H54 (cell line): ENCODE results near the gene HDAC9.

Experiments
- DNase-seq: peaks from one replicate; pipeline ENCODE4 v3.0.0; 2011; ENCODE audit warnings: low spot score, mixed read lengths; ENCODE audit not compliant: insufficient read length
- FAIRE-seq: peaks from 3 replicates; lab custom pipeline; 2011; peaks lifted over from hg19 to GRCh38; lab: Jason Lieb, UNC
- POLR2A ChIP-seq: IDR thresholded peaks from 2 replicates; pipeline ENCODE4 v1.6.1; 2011; ENCODE audit warnings: low read depth, mild to moderate bottlenecking, low read length

The HDAC9 gene

GRCh38 chr7:18521945-18522566 is 26.5 kb downstream of the HDAC9 start:
- DNase-seq, result no peak
- TF ChIP-seq POLR2A, result no peak
- FAIRE-seq, result no peak

- TF ChIP-seq POLR2A, result no peak
- FAIRE-seq (no peak), DNase-seq (no peak)
Observed at GRCh38 chr7:18524248-18524647, 28.7 kb downstream of the HDAC9 start.

GRCh38 chr7:18526368-18526878 is 30.9 kb downstream of the HDAC9 start:
- DNase-seq (no peak), FAIRE-seq (no peak)
- TF ChIP-seq POLR2A, result no peak

GRCh38 chr7:18529239-18529638 is 33.7 kb downstream of the HDAC9 start:
- FAIRE-seq (peak; percentile 85), DNase-seq (no peak)
- TF ChIP-seq POLR2A, result no peak

GRCh38 chr7:18530224-18531179 is 35.0 kb downstream of the HDAC9 start:
- FAIRE-seq (peak; percentile 75), DNase-seq (no peak)
- TF ChIP-seq POLR2A, result no peak

GRCh38 chr7:18531539-18531938 is 36.0 kb downstream of the HDAC9 start:
- no peak for DNase-seq
- TF ChIP-seq POLR2A, result no peak
- no peak for FAIRE-seq

GRCh38 chr7:18532813-18533212 is 37.3 kb downstream of the HDAC9 start:
- no peak for DNase-seq
- FAIRE-seq, result no peak

GRCh38 chr7:18534481-18534880 is 38.9 kb downstream of the HDAC9 start:
- FAIRE-seq, result no peak
- no peak for DNase-seq
- no peak for TF ChIP-seq POLR2A

More at GRCh38 chr7:18532813-18533212, 37.3 kb downstream of the HDAC9 start:
- no peak for TF ChIP-seq POLR2A

GRCh38 chr7:18535810-18536415 is 40.4 kb downstream of the HDAC9 start:
- FAIRE-seq, result peak; percentile 48
- no peak for TF ChIP-seq POLR2A
- no peak for DNase-seq

- TF ChIP-seq POLR2A, result no peak
- FAIRE-seq, result no peak
- DNase-seq, result no peak
Observed at GRCh38 chr7:18536486-18536885, 40.9 kb downstream of the HDAC9 start.

GRCh38 chr7:18538554-18539250 is 43.2 kb downstream of the HDAC9 start:
- DNase-seq (no peak), FAIRE-seq (no peak)
- TF ChIP-seq POLR2A, result no peak

GRCh38 chr7:18540396-18540795 is 44.8 kb downstream of the HDAC9 start:
- no peak for TF ChIP-seq POLR2A
- DNase-seq, result no peak
- no peak for FAIRE-seq

GRCh38 chr7:18541181-18541870 is 45.8 kb downstream of the HDAC9 start:
- peak; percentile 69 for FAIRE-seq
- no peak for TF ChIP-seq POLR2A
- DNase-seq, result peak; percentile 12
